Posterior cingulate gyrus (tissue), 11 donors: ENCODE measurements around the gene GPR148.

Experiments
- DNase-seq, 10 donors: peaks; one replicate each; pipeline versions ENCODE4 v3.0.0 to v3.0.0-alpha.2; 2020 to 2021; ENCODE audit warnings: mixed read lengths in 3 of 10
- intact Hi-C: fragments of 100-400 bp; cut with DNase I; formaldehyde crosslinking; loops from one replicate; pipeline ENCODE4 v1.15.1; 2023

GPR148 gene

GRCh38 chr2:130749078-130749477, 20.2 kb downstream of the GPR148 start:
- intact Hi-C loops = no loop called here
- DNase-seq = no peak

DNA sequence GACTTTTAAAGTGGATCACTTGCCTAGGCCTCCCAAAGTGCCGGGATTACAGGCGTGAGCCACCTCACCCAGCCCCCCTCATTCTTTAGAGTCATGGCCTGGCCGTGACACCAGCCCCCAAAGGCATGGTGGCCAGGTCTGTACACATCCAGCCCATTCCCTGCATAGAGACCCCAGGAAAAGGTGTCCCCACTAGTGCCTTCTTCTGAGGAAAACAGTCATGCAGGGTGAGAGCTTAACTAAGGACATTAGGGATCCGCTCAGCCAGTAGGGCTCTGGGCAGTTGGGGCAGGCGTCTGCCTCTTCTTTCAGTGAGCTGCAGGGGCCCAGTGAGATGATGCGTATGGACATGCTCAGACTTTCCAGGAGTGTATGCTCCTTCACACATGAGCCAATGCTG, 20.8 kb downstream of the GPR148 start:
- intact Hi-C loops = no loop called here
- DNase-seq = no peak

- intact Hi-C loops = no loop called here
- no peak for DNase-seq
Measured at GRCh38 chr2:130754811-130755210, 25.9 kb downstream of the GPR148 start.

DNA sequence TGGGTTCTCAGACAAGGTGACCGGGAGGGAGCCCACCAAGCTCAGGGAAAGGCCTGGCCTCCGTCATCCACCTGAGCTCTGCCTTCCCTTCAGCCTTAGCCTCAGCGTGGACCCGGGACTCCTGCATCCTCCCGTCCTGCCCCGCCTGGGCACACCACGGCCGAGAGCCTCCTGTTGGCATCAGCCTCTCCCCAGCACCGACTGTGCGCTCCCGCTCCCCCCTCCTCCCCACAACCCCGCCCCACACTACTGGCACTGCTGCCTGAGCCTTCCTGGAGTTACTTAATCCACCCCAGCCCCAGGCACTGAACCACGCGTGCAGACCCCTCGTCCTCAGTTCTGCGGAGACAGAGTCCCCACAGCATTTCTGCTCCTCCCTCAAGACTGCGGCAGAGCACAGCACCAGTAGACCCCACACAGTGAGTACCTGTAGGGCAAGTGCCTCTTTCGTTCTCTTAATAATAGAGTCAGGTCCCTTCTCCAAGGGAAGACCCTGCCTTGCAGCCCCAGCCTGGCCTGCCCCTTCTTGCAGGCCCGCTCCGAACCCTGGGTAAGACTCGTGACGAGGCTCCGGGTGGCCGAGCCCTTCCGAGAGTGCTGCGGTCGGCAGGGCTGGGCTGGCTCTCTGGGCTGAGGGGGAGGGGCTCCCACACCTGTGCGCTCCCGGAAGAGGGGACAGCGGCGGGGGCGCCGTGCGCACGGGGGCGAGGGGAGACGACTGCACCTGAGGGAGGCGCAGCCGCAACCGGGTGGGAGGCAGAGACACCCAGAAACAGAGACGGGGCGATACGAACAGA, 26.6 kb downstream of the GPR148 start, which contains the start of gene AMER3:
Gene AMER3 (plus strand): TSS at position 285 of the 797 bp plus-strand sequence. CDS start 6,533 bp downstream, outside the sequence.
- intact Hi-C loops = no loop called here
- DNase-seq = peak in 7 of 10 donors; percentile 22 to 92 (median 60)

DNA sequence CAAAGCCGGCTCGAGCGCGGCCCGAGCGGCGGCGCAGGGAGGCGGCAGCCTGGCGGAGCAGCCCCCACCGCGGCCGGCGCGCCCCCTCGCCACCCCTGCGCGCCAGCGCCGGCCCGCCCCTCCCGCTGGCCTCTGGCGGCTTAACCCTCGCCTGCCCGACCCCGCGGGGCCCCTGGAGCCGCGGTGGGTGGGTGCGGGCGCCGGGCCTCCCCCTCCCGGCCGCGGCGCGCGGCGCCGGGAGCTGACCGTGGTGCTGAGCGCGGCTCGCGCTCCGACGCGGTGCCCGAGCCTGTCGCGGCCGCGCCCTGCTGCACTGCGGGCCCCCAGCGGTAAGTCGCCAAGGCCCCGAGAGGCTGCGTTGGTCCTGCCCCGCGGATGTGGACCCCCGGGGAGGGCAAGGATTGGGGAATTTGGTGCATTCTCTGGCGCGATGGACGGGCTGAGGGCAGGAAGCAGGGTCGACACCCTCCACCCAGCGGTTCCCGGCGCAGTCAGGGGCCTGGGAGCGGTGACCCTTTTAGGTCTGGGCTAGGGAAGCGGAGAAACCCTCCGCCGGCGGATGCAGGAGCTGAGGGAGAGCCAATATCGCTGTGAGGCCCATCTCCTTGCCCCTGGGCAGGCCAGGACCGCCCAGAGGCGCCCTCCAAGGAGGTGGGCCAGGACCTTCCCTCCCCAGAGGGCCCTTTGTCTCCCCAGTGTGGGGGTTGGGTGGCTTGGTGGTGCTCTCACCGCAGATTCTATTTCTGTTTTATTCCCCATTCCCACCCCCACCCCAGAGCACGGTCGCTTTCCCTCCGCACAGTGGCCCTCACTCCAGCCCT, 27.4 kb downstream of the GPR148 start:
- DNase-seq = peak in 3 of 10 donors; percentile 23 to 70 (median 25)
- intact Hi-C loops = no loop called here

DNA sequence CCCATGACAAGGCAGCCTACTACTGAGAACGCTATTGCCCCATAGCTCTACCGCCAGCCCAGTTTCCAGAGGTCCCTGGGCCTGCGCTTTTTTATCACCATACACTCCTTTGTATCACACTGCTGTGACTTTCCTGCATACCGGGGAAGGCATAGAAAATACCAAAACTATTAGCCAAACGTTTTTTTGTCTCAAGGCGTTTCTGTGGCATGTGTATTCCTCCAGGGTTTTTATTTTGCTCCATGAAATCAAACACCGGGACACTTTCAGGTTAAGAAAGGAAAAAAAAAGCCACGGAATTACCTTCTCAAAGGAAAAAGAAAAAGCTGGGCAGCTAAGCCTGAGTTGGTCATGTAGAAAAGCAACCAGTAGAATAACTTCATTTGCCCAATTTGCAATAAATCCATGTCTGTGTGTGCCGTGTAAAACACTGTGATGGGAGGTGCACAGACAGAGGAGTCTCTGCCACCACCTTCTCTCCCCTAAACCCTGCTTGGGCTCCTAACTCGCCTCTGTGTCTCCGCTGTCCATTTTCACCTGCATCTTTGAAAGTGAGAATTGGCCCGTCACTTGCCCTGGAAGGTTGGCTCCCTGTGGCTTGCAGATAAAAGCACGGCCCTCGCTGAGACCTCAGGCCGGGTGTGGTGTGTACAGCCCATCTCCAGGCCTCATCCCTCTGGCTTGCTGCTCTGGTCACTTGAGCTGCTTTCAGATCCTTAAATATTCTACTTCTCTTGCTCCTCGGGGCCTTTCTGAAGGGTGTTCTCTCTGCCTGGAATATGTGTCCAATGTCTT, 28.2 kb downstream of the GPR148 start:
- no peak for DNase-seq
- intact Hi-C loops = no loop called here

GRCh38 chr2:130759906-130760753, 31.3 kb downstream of the GPR148 start:
- DNase-seq = peak in 1 of 10 donors; percentile 69
- intact Hi-C loops = no loop called here

DNA sequence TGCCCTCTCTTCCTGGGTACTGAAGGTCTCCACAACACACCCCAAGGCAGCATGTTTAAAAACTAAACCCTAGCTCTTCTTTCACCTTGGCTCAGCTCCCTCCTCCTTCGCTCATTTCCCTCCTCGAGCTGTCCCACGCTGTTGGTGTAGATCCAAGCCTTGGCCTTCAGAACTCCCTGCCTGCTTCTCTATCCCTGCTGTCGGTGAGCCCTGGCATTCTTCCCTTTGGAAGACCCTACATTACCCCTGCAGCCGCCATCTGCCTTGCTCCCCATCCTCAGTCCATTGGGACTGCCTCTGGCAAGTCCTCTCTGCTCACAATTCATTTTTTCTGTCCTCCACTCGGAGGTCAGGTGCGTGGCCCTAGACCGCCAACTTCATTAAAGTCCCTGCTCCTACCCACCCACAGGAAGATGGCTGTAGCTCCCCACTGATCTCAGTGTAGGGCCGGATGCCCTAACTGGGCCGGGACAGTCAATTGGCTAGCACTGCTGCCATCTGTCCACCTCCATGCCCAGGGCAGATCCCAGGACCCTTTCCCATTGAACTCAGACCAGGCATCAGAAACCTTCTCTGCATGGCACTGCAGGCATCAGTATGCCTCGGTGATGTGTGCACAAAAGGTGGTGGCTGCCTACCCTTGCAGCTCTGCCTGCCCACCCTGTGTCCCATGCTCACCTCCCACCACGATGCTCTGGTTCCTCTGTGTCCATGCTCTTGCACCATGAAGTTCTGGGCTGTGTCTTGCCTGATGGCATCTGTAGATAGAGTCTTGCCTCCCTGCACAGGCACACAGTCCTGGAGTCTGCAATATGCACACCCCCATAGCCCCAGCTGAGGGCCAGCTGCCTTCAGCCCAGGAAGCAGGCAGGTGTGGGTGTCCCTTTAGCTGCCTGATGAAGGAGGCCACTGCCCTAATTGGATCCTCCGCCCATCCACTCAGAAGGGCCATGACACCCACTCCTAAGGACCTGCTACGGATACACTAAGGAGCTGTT, 32.2 kb downstream of the GPR148 start:
- DNase-seq = peak in 1 of 10 donors; percentile 68
- intact Hi-C loops = no loop called here

- peak in 1 of 10 donors; percentile 53 for DNase-seq
- intact Hi-C loops = no loop called here
Measured at GRCh38 chr2:130762031-130762909, 33.4 kb downstream of the GPR148 start.

- intact Hi-C loops = no loop called here
- no peak for DNase-seq
Measured at GRCh38 chr2:130762910-130763385, 34.1 kb downstream of the GPR148 start.

GRCh38 chr2:130763405-130763804, 34.5 kb downstream of the GPR148 start:
- DNase-seq = peak in 1 of 10 donors; percentile 59
- intact Hi-C loops = no loop called here

DNA sequence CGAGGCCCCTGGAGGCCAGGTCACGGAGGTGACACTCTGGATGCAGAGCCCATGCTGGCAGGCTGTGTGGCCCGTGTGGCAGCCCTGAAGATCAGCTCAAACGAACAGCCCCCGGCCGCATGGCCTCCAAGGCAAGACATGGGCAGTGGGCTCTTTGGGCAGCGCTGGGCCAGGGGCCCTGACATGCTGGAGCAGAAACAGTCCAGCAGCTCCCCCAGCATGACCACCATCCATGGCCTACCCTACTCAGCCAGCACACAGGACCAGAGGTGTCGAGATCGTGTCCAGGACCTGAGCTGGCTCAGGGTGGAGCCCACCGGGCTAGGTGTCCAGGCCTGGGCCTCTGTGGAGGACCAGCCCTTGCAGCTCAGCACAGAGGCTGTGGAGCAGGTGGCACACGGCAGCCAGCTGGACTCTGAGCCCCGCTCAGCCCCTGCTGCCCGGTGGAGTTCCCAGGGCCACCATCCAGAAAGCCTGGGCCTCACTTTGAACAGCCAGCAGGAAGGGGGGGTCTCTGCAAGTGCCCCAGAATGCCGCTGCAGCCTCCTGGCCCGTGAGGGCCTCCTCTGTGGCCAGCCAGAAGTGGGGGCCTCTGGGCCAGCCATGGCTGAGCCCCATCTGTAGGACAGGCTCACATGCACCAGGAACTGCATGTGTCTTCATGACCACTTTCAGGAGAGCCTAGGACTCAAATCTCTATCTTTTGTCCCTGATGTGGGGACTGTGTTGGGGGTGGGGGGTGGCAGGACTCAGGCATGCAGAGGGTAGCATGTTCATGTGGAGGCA, 35.4 kb downstream of the GPR148 start:
- intact Hi-C loops = no loop called here
- DNase-seq = peak in 1 of 10 donors; percentile 75

- intact Hi-C loops = no loop called here
- no peak for DNase-seq
Measured at GRCh38 chr2:130764821-130765115, 35.9 kb downstream of the GPR148 start.

- intact Hi-C loops = no loop called here
- peak in 1 of 10 donors; percentile 53 for DNase-seq
Measured at GRCh38 chr2:130765464-130765863, 36.6 kb downstream of the GPR148 start.

DNA sequence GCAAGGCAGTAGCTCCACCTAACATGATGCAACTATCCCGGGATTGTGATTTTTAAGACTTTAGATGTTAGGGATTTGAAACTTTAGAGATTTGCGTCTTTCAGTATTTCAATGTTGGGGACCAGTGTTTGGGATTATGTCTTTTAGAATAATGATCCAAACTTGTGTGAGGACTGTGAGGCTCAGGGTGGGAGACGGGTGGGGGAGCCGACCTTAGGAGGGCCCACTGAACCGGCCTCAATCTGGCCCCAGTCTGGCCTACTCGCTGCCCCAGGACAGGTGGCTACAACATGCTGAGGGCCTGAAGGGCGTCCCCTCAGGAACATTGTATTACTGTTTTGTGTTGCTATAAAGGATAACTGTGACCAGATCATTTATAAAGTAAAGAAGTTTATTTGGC, 37.2 kb downstream of the GPR148 start:
- DNase-seq = peak in 1 of 10 donors; percentile 44
- intact Hi-C loops = no loop called here

- intact Hi-C loops = no loop called here
- DNase-seq = no peak
Measured at GRCh38 chr2:130766711-130767407, 38.0 kb downstream of the GPR148 start.
